Activated CD8-positive, alpha-beta memory T cell treated with anti-CD3 and anti-CD28 coated beads, Interleukin-2, amount 50 U/mL, for 48 hours (primary cell): Measurements from ENCODE around the gene TTYH1.

Experiments
- DNase-seq: peaks from one replicate; pipeline ENCODE4 v3.0.0-alpha.2; 2020

Gene TTYH1

DNA sequence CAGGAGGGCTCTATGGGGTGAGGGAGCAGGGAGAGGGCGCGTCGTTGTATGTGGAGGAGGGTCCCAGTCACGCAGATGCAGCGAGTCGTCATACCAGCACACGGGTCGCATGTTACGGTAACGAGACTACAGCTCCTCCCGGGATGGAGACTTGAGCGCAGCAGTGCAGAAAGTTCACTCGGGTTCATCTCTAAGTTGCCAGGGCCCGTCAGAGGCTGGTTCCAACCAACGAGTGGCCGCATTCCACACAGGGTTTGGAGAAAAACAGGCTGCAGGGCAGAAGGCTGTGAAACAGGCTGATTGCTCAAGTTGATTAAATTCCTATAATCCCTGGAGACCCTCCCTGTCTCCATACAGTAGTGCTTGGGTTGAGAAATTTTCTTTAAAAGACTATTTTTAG is 21.9 kb upstream of the TTYH1 start:
- DNase-seq: no peak

DNA sequence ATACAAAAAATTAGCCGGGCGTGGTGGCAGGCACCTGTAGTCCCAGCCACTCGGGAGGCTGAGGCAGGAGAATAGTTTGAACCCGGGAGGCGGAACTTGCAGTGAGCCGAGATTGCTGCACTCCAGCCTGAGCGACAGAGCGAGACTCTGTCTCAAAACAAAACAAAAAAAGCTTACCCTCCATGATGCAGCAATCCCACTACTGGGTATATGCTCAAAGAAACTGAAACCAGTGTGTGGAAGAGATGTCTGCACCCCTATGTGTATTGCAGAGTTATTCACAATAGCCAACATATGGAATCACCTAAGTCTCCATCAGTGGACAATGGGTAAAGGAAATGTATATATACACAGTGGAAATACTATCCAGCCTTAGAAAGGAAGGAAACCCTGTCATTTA is 19.6 kb upstream of the TTYH1 start:
- DNase-seq: no peak

DNA sequence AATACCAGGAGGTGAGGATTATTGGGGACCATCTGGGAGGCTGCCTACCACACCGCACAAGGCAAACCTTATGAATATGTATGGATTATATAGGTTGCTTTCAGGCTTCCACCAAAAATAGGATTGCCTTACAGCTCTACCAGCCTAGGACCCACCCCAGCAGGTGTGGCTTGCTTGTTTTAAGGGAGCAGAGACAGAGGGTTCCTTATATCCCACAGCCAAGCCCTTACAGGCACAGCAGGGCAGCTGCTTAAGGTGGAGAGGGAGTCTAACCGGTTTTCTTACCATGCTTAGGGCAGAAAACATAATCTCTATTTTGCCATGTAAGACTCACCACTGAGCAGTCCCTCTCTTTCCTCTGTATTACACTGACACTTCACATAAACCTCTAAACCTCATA is 16.1 kb upstream of the TTYH1 start:
- no peak for DNase-seq

DNA sequence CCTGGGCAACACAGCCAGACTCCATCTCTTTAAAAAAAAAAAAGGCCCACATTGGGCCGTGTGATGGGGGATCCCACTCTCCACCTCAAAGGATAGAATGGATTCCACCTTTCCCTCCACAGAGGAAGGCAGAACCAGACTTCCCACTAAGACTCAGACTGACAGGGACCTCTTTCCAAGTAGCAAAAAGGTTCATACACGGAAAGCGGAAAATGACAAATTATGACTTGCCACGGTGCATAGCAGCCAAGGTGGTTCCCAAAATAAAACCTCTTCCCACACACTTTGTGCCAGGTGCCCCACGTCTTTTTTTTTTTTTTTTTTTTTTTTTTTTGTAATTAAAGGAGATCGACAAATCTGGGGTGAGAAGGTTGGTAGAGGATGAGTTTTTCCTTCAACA is 14.4 kb upstream of the TTYH1 start:
- no peak for DNase-seq

DNA sequence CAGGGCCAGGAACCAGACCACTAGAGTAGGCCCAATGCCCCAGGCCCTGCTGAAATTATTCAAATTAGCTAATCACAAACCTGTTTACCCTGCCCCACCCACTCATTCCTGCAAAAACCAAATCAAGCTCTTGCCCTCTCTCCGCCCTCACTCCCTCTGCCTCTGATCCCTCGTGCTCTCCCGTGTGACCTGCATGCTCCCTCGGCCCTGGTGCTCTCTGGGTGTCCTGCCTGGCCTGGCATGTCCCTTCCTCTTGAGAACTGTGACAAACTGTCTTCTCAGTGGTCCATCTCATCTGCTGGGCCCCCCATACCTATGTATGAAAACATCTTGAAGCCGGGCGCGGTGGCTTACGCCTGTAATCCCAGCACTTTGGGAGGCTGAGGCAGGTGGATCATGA is 12.2 kb upstream of the TTYH1 start:
- no peak for DNase-seq

DNA sequence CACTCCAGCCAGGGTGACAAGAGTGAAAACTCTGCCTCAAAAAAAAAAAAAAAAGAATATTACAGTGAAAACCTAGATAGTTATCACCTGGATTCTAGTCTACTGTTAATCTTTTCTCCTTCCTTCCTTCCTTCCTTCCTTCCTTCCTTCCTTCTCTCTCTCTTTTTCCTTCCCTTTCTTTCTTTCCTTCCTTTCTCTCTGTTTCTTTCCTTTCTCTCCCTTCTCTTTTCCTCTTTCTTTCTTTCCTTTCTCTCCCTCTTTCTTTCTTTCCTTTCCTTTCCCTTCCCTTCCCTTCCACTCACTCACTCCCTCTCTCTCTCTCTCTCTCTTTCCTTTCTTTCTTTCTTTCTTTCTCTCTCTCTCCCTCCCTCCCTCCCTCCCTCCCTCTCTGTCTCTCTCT is 9.6 kb upstream of the TTYH1 start:
- no peak for DNase-seq

DNA sequence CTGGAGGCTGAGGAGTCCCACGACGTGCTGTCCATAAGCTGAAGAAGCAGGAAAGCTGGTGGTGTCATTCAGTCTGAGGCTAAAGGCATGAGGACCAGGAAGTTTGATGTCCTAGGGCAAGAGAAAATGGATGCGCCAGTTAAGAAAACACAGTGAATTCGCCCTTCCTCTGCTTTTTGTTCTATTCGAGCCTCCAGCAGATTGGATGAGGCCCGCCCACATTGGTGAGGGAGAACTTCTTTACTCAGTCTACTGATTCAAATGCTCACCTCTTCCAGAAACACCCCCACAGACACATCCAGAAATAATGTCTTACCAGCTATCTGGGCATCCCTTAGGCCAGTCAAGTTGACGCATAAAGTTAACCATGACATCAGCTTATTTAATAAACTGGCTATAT is 7.5 kb upstream of the TTYH1 start:
- no peak for DNase-seq

DNA sequence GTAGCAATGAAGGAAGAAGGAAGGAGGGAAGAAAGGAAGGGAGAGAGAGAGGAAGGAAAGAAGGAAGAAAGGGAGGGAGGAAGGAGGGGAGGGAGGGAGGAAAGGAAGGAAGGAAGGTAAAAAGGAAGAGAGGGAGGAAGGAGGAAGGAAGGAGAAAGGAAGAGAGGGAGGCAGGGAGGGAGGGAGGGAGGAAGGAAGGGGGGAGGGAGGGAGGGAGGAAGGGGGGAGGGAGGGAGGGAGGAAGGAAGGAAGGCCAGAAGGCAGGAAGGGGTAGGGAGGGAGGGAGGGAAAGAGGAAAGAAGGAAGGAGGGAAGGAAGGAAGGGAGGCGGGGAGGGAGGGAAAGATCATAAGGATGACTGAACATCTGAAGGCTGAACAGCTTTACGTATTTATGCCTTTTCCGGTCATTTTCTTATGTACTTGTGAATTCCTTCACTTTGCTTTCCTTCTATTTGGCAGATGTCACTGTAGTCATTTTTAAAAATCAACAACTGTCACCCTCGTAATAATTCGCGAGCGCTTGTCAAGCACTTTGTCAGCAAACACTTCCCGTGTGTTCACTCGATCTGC is 6.7 kb upstream of the TTYH1 start:
- DNase-seq: no peak

DNA sequence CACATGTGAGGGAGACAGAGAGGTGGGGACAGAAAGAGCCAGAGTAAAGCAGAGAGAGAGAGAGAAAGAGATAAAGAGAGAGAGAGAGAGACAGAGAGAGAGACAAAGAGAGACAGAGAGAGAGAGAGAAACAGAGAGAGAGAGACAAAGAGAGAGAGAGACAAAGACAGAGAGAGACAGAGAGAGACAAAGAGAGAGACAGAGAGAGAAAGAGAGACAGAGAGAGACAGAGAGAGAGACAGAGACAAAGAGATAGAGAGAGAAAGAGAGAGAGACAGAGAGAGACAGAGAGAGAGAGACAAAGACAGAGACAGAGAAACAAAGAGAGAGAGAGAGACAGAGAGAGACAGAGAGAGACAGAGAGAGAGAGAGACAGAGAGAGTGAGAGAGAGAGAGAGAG is 4.2 kb upstream of the TTYH1 start:
- DNase-seq: no peak

DNA sequence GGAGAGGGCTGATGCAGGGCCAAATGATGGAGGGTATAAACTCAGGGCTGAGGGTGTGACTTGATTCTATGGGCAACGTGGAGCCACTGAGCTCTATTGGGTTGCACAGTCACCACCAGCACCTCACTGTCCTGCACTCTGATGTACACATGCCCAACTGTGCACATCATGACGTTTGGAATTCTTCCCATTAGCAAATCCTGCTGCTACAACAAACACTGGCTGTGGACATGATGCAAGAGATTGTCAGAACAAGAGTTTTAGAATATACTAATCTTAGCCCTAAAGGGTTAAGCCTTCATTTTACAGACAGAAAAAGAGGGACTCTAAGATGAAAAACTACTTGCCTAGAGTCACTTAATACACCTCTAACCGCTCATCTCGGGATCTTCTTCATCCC is 2.4 kb upstream of the TTYH1 start:
- DNase-seq: no peak

DNA sequence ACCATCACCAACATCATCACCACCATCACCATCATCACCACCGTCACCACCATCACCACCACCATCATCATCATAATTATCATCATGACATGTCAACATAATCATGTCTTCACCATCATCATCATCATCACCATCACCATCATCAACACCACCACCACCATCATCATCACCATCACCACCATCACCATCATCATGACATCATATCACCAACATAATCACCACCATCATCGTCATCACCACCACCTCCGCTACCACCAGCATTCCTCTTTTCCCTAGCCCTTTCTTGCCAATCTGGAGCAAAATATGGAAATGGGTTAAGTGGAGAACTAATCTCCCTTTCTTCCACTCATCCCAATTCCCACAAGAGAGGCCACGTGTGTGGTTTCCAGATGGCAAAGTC is 1.1 kb upstream of the TTYH1 start:
- no peak for DNase-seq

DNA sequence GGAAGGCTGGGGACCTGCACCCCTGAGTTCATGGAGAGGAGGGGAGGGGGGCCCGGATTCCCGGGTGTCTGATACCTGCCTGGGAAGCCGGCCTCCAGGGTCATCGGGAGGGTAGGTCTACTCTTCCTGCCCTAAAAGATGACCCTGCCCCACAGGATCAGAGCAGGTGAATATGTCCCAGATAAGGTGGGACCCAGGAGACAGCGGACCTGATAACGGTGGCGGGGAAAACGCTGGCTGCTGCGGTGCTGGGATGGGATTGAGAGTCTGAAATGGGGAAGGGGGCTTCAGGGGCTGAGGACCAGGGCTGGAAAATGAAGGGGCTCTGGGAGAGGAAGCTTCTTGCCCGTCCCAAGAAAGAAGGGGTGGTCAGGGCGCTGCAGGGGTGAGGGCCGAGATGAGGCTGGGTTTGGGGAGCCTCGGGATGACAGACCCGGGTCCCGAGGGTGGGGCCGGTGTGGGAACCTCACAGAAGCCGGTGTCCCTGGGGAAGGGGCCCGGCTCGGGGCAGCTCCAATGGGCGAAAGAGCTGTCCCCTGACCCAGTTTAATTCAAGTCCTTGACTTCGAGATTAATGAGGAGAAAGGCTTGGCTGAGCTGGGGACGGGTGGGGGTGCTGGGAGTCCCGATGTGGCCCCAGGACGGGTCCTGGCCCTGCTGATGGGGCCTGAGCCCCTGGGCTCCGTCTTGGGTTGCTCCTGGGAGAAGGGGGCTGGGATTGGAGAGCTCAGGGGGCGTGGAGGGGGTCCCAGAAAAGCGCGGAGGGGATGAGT is 823 bp downstream of the TTYH1 start:
- no peak for DNase-seq

DNA sequence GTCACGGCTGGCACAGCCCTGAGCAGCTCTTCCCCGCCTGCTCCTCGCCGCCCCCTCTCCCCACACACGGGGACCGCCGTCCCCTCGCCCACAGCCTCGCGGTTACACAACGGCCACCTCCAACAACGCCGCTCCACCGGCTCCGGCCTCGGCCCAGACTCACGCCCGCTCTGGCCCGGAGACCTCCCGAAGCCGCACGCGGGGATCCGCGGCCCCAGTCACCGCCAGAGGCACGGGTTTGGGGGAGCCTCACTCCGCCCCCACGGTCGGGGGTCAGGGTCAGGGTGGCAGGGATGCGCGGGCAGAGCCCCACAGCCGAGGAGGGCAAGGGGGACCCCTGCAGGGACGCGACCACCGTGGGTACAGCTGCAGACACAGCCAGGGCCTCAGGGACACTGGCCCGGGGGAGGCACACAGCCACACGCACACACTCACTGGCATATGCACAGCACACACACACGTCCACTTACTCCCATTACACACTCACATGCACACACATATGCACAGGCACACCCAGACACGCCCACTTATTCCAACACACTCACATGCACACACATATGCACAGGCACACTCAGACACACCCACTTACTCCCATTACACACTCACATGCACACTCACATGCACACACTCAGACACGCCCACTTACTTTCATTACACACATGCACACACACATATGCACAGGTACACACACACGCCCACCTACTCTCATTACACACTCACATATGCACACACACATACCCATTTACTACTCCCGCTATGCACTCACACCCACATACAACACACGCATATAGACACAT is 1.6 kb downstream of the TTYH1 start:
- no peak for DNase-seq

DNA sequence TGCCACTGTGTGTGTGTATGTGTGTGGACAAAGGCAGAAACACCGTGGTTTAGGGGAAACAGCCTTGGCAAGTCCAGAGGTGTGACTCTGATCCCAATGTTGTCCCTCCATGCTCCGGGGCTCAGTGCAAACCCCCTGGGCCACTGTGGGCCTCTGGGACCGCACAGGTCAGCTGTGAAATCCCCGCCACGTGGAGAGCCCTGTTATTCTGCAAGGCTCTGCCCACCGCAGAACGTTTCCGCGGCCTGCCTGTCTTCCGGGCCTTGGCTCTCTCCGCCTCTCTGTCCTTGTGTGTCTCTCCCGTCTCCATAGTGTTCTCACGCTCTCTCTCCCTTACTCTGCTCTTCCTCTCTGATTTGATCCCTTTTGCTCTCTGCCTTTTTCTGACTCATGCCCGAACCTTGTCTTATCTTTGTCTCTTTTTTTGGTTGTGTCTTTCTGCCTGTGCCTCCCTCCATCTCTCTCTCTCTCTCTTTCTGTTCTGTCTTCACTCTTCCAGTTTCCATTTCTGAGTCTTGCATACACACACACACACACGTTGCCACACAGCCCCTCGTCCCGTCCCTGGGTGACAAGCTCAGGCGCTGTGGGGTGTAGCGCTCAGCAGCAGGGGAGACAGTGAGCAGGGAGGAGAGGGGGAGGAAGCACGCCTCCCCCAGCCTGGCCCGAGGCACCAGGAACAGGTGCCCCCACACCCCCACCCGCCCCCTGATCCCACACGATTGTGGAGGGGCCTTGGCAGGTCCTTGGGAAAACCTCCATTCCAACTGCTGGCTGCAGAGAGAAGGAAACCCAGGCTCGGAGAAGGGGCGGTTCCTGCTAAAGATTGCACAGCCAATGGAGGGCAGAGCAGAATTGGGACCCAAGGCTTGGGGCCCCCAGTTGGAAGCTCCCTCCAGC is 3.0 kb downstream of the TTYH1 start:
- no peak for DNase-seq

DNA sequence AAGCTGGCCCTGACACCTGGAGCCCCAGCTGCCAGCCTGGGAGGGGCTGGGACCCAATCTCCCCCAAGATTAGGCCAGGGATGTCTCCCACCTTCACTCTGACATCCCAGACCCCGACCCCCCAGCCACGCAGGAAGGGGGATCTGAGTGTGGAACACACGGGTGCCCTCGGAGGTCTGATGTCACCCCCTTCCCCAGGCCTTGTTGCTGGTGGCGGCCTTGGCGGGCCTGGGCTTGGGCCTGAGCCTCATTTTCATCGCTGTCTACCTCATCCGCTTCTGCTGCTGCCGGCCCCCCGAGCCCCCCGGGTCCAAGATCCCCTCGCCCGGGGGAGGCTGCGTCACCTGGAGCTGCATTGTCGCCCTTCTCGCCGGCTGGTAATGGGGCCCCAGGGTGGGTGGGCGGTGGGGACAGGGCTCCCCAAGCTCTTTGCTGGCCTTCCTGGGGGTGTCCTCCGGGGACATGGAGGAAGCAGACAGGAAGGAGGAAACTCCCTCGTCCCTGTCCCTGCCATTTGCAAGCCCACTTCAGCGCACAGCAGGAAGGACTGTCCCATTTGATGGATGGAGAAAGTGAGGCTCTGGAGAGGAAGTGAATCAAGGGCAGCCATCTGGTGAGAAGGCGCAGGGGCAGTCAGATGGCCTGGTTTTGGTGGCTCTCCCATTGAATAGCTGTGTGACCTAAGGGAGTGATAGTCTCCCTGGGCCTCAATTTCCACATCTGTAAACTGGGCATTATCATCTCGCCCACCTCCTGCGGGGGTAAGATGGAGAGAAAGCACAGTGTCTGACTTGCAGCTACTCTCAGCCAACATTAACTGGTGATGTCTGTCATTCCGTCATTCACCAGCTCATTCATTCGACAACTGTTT is 3.9 kb downstream of the TTYH1 start:
- DNase-seq: no peak

DNA sequence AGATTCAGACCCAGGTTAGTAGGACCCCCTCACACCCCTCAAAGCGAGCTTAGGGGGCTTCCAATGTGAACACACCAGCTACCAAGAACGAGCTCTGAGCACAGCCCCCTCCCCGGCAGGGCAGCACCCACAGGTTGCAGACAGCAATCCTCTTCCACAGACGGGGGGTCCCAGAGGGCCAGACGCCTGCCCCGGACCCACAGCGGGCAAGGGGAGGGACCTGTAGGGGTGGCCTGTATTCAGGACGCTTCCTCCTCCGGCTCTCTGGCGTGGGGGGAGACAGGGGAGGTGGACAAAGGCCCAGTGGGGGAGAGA is 4.8 kb downstream of the TTYH1 start:
- no peak for DNase-seq

DNA sequence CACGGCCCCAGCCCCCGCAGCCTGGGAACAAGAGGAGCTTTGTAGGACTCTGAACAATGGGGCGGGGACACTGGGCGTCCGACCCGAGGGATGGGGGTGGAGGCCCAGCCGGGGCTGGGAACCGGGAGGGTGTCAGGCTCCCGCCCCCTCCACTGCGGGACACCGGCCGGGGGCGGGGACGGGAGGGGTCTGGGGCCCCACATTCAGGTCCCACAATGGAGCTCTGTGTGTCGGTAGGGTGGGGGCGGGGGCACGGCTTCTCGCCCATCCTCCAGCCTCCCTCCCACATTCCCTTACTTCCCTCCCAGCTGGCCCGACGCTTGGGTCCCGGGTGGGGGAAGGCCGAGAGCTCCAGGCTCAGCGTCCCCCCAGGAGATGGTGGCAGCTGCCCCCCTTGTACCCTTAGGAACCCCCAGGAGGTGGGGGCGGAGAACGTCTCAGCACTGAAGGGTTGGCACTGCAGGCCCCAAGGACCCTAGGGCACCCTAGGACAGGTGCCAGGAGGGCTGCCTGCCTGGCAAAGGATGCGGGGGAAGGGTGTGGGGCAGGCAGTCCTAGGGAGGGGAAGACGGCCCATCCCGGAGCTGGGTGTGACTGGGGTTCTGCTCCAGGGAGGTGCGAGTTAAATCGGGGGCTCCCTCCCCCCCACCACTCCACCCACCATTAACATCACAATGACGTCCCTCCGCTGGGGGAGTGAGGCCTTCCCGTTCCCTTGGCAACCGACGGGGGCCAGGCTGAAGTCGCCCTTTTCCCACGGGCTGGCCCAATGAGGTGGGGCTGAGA is 5.3 kb downstream of the TTYH1 start:
- DNase-seq: no peak

DNA sequence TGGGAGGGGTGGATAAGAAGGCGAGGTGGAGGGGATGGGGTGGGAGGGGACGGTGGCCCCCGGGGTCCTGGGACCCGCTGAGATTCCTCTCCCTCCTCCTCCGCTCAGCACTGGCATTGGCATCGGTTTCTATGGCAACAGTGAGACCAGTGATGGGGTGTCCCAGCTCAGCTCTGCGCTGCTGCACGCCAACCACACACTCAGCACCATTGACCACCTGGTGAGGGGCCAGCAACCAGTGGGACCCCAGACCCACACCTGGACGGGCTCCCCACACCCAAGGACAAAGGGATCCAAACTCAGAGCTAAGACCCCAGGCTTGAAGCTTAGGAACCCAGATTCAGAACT is 5.9 kb downstream of the TTYH1 start:
- DNase-seq: no peak

DNA sequence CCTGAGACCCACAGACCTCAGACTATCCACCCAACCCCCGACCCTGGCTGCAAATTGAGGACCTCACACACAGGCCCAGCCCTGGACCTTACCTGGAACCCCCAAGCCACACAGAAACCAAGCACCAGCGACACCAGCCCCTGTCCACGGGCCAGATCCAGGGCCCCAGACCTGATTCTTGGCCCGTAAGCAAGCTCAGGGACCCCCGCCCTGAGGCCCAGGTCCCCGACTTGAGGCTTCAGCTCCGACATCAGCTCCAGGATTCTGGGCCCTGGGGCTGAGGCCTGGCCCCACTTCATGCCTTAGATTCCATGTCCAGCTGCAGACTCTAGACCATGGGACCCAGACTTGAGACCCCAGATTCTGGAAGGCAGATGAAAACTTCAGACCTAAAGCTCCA is 6.3 kb downstream of the TTYH1 start:
- DNase-seq: no peak

DNA sequence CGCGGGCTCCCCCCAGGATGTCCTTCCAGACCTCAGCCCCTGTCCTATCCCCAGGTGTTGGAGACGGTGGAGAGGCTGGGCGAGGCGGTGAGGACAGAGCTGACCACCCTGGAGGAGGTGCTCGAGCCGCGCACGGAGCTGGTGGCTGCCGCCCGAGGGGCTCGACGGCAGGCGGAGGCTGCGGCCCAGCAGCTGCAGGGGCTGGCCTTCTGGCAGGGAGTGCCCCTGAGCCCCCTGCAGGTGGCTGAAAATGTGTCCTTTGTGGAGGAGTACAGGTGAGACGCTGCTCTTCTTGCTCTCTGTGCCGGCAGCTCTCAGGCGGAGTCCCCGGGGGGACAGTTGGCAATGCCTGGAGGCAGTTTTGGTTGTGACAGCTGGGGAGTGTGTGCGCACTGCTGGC is 6.9 kb downstream of the TTYH1 start:
- no peak for DNase-seq

DNA sequence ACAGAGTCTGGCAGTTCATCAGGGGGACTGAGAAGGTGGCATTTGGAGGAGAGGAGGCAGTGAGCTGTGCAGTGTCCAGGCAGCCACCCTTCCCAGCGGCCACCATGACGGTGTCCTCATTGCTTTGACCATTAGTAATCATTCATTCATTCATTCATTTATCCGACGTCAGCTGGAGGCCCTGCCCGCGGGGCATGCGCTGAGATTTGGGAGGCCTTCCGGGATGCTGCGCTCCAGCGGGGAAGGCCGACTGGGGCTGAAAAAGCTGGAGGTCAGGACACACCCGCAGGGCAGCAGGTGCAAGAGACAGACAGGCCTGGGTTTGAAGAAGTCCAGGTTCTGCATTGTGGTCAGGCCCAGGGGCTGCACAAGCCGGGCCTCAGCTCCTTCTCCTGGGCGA is 8.9 kb downstream of the TTYH1 start:
- DNase-seq: no peak
